GM20000 (cell line): Measurements from ENCODE around the gene STX8.
"Not testable (repeated sequence)": the region's sequence is repeated elsewhere in the genome, so short reads cannot be mapped to it uniquely, and the experiment has no call there.

ENCODE experiments used
- DNase-seq: peaks from one replicate; pipeline ENCODE4 v3.0.0; 2012; ENCODE audit warnings: low spot score
- CTCF ChIP-seq: IDR thresholded peaks from 2 replicates; pipeline ENCODE4 v1.5.1; 2012; ENCODE audit warnings: mild to moderate bottlenecking, control low read depth; ENCODE audit errors: extremely low read depth, missing control alignments

STX8 gene

DNA sequence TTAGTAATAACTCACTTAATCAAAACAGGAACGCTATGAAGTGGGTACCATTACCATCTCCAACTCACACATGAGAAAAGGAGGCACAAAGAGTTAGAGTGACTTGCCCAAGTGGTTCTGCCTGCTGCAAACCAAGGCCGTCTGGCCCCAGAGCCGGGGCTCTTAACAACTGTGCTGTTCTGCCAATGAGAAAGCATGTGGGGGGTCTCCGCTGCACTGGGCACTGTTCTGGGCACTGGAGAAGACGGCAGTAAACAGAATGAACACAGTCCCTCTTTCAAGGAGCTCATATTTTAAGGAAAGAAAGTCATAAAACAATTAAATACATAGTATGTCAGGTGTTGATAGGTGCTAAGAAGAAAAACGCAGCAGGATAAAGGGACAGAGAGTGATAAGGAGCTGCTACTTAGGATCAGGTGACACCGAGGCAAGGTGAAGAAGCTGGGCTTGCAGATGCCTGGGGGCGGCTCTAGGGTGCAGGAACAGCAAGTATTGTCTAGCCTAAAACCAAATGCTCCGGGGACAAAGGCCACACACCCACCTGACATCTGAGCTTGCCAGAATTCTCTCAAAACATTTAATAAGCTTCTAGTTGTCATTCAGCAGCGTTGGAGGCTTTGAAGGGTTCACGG, 6.5 kb downstream of the STX8 start:
- DNase-seq = no peak
- no peak for TF ChIP-seq CTCF

- DNase-seq = no peak
- no peak for TF ChIP-seq CTCF
Observed at GRCh38 chr17:9568004-9568403, 7.6 kb downstream of the STX8 start.

GRCh38 chr17:9566739-9567138, 8.9 kb downstream of the STX8 start:
- not testable (repeated sequence) for DNase-seq

GRCh38 chr17:9566067-9566466, 9.6 kb downstream of the STX8 start:
- TF ChIP-seq CTCF = no peak
- DNase-seq = no peak

- DNase-seq = no peak
- no peak for TF ChIP-seq CTCF
Observed at GRCh38 chr17:9564104-9564503, 11.5 kb downstream of the STX8 start.

GRCh38 chr17:9557857-9558256, 17.8 kb downstream of the STX8 start:
- TF ChIP-seq CTCF = no peak
- no peak for DNase-seq

DNA sequence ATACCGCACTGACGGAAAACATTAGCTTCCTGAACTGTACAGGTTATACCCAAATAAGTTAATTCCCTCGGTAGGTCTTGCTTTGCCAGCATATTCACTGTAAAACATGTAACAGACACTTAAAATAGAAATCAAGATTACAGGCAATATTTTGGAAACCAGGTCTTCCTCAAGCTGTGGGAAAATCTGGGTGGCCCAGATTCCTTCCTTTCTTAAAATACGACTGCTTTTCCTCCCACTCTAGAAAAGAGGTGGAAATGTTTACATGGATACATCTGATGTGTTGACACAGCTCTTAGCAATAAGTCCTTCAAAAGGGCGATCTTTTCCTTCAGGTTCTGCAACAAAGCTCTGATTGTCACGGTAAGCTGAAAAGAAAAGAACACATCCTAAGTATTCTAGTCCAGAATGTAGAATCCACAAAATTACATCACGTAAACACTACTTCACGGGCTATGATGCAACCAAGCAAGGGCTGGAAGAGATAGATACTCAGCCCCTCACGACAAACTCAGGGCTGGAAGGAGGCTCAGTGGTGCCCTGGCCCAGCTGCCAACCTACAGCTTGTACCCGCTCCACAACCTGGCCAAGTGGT, 18.4 kb downstream of the STX8 start:
- no peak for TF ChIP-seq CTCF
- DNase-seq = no peak

DNA sequence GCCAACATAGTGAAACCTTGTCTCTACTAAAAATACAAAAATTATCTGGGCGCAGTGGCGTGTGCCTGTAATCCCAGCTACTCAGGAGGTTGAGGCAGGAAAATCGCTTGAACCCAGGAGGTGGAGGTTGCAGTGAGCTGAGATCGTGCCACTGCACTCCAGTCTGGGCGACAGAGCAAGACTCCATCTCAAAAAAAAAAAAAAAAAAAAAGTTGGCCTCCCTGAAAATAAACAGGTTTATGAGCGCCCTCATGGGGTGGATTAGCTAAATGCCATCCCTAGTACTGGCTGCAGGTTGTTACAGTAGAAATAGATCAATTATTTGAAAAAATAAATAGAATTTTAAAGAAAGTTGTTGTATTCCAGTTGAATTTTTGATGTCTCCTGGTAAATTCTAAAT, 20.9 kb downstream of the STX8 start:
- TF ChIP-seq CTCF = peak; percentile 26
- peak; percentile 51 for DNase-seq
